NCI-H2227 (cell line): ENCODE measurements around the gene SPINT3.
"Not testable (repeated sequence)": the region's sequence is repeated elsewhere in the genome, so short reads cannot be mapped to it uniquely, and the experiment has no call there.

Source experiments
- DNase-seq: peaks from one replicate; lab custom pipeline; 2025; ENCODE audit not compliant: unreplicated experiment; lab: John Stamatoyannopoulos, UW

The SPINT3 gene

DNA sequence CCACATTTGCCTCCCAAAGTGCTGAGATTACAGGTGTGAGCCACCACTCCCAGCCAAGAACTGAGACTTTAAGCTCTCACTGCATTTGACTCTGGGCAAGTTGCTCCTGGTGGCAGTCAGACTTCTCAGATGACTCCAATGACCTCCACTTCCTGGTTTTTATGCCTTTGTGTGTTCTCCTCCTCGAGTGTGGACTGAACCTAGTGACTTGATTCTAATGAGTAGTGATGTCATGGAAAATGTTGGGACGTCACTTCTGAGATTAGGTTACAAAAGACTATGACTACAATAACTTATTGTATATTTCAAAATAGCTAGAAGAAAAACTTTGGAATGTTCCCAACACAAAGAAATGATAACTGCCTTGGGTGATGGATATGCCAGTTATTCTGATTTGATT is 12.0 kb downstream of the SPINT3 start:
- DNase-seq, result no peak

DNA sequence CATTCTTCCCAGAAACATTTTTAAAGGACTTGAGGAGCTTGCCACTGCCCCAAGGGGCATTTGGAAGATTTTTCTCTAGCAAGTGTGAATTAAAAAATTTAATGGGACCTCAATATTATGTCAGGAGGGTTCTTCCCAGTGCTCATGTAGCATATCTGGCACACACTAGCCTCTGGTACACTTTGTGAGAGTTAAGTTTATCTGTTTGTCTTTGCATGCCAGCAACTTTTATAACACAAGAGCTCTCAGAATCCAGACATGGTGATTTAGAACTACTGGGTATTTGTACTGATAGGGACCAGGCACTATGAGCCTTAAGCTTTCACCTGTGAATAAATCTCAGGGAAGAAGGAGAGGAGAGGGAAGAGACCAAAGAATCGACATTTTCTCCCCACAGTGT is 12.9 kb downstream of the SPINT3 start:
- no peak for DNase-seq

DNA sequence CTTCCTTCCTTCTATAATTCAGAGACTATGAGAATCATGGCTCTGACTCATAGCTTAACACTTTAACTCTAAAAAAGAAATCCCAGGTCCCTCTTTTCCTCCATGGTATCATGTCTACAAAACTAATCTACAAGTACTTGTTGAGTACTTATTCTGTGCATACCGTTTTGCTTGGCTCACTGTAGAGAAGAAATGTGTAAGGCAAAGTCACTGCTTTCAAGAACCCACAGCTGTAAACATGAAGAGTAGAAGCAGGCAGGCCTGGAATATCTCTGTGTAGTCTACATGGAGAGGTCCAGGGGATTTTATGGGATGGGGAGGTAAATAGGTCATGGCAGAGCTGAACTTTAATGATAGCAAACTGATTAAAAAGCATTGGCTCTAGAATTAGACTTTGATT is 13.8 kb downstream of the SPINT3 start:
- no peak for DNase-seq

DNA sequence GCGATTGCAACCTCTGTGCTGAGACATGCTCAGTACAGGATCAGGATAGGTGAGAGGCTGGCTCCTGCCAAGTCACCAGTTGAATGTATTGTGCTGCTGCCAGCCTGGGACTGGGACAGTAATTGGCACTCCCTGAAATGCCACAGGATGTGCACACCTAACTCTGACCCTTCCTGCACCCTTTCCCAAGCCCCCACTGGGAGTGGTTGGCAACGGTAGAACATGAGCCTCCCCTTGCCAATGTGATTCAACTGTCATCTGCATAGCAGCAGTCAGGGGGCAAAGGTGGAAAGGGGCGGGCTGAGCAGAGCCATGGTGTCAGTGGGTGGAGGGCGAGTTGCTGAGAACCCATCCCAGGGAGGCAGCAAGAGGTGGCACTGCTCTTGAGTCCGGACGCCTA is 15.4 kb downstream of the SPINT3 start:
- no peak for DNase-seq

DNA sequence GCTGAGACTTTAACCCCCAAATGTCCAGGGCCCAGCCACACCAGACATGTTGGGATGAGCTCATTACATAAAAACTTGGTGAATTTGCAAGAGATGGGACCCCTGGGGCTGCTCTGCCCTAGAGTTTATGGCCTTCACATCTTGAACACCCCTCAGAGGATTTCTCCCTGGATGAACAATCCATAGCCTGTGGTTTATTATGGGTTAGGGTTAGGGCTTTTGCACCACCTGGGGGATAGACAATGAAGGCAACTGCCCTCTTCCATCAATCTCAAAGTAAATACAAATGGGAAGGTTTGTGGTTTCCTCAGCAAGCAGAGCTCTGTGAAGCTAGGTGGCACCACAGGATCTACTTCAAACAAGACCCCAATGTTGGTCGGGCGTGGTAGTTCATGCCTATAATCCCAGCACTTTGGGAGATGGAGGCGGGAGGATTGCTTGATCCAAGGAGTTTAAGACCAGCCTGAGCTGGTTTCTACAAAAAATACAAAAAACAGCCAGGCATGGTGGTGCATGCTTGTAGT is 17.4 kb downstream of the SPINT3 start:
- no peak for DNase-seq

DNA sequence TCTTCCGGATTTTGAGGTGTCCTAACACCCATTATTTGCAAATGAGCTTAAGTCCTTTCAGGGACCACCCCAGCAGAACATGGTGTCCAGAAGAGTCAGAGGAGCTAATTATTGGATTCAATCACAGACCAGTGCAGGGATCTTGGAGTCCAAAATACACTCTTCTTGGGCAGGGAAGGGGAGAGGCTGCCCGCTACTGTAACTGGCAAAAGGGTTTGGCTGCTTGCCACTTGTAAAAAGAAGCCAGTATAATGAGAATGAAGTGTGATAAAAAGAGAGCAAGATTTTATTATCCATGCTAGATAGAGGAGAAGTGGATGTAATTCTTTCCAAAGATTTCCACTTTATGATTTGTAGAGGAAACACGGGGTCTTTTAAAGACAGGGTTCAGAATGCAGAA is 19.3 kb downstream of the SPINT3 start:
- no peak for DNase-seq

DNA sequence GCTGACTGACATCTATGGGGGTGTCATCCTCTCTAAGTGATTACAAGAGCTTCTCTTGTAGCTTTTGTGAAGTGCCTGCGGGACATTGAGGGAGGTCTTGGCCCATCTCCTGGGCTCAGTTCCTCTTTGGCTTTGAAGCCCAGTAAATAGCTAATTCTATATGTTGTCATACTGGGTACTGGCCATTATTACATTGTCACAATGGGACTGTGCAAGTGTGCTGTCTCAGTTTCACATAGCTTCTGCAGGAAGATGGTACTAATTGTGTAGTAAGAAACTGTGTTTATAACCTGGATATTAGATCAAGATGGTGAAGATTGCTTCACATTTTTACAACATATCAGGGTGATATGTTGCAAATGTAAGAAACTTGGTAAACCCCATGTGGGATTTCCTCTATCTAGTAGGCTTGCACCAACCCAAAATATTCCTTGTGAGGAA is 19.9 kb downstream of the SPINT3 start:
- DNase-seq, result no peak

DNA sequence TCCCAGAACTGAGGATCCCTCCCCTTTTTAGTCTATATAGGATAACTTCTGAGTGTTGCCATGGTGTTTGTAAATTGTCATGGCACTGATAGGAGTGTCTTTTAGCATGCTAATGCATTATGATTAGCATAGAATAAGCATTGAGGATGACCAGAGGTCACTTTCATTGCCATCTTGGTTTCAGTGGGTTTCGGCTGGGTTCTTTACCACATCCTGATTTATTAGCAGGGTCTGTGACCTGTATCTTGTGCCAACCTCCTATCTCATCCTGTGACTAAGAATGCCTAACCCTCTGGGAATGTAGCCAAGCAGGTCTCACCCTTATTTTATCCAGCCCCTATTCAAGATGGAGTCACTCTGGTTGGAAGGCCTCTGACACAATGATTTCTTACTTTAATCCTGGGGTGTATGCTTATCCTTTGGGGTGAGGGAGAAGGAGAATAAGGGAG is 26.3 kb downstream of the SPINT3 start:
- DNase-seq, result no peak

DNA sequence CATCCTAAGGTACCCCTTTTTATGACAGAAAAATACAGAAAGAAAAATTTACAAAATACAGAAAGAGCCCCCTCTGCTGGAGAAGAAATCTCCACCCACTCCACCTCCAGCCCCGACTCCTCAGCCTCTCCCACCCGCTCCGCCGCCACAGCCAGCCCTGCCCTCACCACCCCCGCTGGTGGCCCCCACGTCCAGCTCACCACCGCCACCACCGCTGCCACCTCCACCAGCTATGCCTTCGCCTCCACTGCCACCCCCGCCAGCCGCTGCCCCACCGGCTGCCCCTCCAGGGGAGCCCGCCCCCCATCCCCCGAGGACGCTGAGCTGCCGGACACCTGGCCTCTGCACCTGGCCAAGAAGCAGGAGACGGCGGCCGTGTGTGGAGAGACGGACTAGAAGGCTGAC is 28.2 kb downstream of the SPINT3 start:
- no peak for DNase-seq

DNA sequence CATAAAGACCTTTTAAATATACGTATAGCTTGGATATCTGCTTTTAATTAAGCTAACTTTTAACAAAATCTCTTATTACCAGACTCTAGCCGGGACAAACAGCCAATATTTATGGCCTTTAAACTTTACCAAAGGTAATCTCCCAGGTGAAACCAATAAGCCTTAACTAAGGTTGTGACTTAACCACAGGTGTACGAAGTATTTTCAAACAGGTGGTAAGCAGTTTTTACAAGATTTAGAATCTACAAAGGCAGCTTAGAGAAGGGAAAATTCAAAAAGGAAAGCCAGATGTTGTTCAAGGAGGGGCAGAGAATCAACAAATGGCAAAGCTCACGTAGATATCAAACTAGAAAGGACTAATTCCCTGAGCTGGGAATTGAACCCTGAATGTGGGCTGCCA is 30.0 kb downstream of the SPINT3 start:
- no peak for DNase-seq

DNA sequence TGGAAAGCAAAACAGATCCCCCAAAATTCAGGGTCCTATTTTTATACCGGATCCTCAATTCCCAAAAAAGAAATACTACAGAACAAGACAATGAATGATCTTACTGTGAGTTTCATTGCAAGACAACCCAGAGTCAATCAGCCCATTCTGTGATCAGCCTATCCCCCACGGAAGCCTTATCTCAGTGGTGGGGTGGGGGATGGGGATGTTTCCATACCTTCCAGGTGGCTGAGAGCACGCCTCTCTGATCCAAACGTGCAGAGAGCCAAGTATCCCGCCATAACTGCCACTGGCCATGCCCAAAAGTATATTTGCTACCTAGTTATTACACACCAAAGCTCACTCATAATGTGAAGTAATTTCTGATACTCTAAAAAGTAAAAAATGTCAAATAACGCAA is 30.7 kb downstream of the SPINT3 start:
- no peak for DNase-seq

DNA sequence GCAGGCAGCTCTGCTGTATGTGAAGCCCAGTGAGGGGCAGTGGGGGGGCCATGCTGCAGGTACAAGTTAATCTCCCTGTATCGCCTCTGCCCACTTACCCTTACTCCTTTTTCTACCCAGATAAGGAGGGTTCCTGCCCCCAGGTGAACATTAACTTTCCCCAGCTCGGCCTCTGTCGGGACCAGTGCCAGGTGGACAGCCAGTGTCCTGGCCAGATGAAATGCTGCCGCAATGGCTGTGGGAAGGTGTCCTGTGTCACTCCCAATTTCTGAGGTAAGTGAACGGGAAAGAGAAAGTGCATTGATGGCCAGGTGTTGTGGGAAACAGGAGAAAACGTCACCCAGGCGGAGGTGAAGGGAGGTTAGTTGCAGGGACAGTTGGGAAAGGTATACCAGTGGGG is 35.6 kb downstream of the SPINT3 start:
- DNase-seq, result no peak

DNA sequence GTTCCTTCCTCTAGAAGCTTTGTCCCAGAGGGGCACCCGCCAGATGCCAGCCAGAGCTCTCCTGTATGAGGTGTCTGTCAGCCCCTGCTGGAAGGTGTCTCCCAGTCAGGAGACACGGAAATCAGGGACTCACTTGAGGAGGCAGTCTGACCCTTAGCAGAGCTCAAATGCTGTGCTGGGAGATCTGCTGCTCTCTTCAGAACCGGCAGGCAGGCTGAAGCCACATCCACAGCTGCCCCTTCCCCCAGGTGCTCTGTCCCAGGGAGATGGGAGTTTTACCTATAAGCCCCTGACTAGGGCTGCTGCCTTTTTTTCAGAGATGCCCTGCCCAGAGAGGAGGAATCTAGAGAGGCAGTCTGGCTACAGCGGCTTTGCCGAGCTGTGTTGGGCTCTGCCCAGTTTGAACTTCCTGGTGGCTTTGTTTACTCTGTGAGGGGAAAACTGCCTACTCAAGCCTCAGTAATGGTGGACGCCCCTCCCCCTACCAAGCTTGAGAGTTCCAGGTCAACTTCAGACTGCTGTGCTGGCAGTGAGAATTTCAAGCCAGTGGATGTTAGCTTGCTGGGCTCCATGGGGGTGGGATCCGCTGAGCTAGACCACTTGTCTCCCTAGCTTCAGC is 37.8 kb downstream of the SPINT3 start:
- not testable (repeated sequence) for DNase-seq

DNA sequence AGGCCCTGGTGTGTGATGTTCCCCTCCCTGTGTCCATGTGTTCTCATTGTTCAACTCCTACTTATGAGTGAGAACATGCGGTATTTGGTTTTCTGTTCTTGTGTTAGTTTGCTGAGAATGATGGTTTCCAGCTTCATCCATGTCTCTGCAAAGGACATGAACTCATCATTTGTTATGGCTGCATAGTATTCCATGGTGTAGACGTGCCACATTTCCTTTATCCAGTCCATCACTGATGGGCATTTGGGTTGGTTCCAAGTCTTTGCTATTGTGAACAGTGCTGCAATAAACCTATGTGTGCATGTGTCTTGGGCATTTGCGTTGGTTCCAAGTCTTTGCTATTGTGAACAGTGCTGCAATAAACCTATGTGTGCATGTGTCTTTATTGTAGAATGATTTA is 43.1 kb downstream of the SPINT3 start:
- DNase-seq, result not testable (repeated sequence)

DNA sequence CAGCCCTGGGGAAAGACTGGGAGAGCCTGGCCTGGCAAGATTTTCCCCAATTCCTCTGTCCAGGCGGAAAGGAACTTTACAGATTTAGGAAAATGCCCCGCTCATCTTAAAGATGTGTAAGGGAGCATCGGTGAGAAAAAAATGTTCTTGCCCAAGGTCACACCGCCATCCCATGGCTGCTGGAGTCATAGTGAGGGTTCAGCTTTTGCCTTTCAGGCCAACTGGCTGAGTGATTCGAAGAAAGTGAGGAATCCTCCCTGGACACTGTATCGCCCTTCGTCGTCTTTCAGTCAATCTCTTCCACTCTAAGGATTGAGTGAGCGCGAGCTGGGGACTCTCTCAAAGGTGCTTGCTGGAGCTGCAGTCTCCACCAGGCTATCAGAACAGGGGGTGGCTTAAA is 44.5 kb downstream of the SPINT3 start:
- DNase-seq, result peak; percentile 31

DNA sequence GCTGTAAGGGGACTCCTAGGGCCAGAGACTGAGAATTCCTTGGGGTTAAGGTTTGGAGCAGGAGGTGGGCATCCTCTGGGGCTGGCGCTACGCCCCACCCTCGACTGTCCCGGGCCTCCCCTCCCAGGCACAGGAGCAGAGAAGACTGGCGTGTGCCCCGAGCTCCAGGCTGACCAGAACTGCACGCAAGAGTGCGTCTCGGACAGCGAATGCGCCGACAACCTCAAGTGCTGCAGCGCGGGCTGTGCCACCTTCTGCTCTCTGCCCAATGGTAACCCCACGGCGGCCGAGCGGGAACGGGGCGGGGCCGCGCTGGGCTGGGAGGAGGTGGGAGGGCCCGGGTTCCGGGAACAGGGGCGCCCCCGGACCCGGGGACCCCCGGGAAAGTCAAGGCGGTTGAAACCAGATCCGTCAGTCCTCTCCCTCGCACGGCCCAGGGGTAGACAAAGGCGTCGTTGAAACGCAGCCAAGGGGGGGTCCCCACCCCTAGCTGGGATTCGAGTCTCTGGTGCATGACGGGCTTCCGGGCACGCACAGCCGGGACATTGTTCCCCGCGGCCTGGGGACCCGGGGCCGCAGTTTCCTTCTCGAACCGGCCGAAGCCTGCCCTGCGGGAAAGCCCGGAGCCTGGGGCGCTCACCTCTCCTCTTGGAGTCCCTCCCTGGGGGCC is 45.0 kb downstream of the SPINT3 start:
- DNase-seq, result peak; percentile 50

DNA sequence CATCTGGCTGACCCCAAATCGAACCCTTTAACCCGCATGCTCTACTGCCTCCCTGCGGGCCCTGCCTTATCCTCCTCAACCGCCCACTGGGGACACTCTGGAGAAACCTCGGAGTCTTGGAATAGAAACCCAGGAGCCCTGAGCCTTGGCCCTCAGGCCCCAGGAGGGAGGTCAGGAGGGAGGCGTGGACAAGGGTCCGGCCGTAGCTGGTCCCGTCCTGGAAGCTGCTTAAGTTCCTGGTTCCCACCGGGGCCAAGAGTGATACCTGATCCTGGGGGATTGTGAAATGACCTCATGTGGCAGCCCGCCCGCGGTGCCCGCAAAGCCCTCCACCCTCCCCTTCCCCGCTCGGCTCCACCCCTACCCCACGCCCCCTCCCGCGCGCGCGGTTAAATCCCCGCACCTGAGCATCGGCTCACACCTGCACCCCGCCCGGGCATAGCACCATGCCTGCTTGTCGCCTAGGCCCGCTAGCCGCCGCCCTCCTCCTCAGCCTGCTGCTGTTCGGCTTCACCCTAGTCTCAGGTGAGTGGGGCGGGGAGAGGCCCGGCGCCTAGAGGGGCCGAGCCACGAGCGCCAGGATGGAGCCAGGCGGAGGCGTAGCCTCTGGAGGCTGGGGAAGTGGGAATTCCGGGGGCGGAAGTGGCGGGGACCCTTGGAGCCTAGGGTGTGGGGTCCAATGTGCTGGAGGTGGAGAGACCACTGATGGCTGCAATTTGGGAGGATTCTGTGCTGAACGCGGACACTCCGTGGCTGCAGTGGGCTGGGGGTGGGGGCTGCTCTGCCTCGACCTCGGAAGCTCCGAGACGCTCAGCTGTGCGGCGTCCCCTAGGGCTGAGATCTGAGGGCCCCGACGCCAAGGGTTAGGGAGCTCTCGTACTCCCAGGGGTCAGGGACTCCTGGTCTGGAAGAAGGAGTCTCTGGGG is 45.8 kb downstream of the SPINT3 start, which contains the start of gene WFDC2:
WFDC2 (plus strand) TSS at position 418 of the 926 bp plus-strand sequence; CDS start at position 447, 29 bp downstream.
- DNase-seq, result peak; percentile 21

DNA sequence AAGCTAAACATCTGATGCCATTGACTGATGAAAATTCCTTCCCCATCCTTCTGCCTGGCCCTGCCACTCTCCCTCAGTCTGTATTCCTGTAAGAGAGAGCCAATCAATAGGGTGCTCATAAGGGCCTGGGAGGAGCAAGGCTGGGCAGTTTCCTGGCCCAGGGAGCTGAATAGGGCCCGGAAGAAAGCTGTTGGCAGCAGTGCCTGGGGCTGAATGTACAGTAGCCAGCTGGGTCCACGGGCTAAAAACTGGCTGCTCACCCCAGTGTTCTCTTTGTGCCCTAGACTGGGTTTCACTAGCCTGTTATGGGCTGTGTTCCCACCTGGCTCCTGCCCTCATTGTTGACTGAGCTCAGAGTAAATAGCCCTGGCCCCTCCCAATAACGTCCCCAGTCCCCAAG is 47.6 kb downstream of the SPINT3 start:
- DNase-seq, result peak; percentile 7

DNA sequence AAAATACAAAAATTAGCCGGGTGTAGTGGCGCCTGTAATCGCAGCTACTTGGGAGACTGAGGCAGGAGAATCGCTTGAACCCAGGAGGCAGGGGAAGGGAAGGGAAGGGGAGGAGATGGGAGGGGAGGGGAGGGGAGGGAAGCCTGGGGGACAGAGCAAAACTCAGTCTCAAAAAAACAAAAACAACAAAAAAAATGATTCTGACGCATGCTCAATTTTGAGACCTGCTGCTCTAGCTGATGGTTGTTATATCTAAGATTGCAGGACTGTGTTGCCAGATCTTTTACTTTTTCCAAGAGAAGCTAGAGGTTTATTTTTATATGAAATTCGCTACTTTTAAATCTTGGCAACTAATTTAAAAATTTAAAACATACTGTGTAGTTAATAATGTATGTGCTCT is 48.2 kb downstream of the SPINT3 start:
- DNase-seq, result no peak

DNA sequence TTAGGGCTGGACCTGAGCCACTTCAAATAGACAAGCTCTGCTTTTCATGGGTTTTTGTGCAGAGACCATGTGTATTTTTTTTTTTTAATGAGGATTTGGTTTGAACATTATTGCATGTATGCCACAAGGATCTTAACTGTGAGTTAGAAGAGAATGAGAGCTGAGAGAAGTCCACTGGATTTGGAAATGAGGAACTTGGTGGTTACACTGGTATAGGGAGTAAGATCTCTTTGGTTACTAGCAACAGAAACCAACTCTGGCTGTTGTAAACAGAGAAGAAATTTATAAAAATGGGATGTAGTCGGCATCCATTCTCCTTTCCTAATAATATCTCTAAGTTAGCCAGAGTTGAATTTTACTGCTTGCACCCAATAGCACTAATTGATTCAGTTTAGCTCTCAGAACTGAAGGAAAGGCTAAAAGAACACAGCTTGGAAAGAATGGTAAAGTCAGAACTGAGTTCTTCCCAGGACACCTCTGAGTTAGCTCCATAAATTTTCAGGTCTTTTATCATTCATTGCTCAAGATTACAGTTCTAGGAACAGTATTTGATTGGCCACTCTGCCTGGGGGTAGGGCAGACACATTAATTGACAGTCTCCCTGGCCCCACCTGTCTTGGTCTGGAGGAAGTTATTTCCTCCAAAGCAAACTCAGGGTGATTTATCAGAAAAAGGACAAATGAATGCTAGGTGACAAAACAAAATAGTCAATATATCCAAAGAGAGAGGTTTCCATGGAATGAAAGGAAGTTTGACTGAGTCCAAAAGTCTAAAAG is 49.7 kb downstream of the SPINT3 start:
- no peak for DNase-seq

DNA sequence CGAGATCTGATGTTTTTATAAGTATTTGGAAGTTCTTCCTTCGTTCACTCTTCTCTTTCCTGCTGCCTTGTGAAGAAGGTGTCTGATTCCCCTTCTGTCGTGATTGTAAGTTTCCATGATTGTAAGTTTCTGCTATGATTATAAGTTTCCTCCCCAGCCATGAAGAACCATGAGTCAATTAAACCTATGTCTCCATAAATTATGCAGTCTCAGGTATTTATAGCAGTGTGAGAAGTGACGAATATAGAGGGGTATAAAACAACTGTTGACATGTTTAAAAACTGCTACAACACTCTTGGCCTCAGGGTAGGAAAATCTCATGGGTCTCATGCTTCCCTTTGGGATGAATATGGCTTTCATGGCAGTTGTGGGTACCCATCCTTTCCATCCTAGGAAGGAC is 51.7 kb downstream of the SPINT3 start:
- DNase-seq, result no peak
